Coronary artery (tissue), 2 donors: ENCODE results near the gene ANKRD34C.

ENCODE experiments used
- DNase-seq: peaks from one replicate; pipeline ENCODE4 v3.0.0-alpha.2; 2017; ENCODE audit warnings: low spot score
- H3K27ac ChIP-seq, 2 donors: fragments of 200-600 bp; sonication (generic); one replicate each; pipeline ENCODE4 v1.5.1; 2016 to 2019
- H3K4me3 ChIP-seq: fragments of 200-600 bp; sonication (generic); 2 replicates; pipeline ENCODE4 v1.5.1; 2016; ENCODE audit warnings: mild to moderate bottlenecking, moderate library complexity
- CTCF ChIP-seq: fragments of 200-600 bp; sonication (generic); IDR thresholded peaks from one replicate; pipeline ENCODE4 v1.5.1; 2019; ENCODE audit warnings: antibody characterized with exemption

The ANKRD34C gene

DNA sequence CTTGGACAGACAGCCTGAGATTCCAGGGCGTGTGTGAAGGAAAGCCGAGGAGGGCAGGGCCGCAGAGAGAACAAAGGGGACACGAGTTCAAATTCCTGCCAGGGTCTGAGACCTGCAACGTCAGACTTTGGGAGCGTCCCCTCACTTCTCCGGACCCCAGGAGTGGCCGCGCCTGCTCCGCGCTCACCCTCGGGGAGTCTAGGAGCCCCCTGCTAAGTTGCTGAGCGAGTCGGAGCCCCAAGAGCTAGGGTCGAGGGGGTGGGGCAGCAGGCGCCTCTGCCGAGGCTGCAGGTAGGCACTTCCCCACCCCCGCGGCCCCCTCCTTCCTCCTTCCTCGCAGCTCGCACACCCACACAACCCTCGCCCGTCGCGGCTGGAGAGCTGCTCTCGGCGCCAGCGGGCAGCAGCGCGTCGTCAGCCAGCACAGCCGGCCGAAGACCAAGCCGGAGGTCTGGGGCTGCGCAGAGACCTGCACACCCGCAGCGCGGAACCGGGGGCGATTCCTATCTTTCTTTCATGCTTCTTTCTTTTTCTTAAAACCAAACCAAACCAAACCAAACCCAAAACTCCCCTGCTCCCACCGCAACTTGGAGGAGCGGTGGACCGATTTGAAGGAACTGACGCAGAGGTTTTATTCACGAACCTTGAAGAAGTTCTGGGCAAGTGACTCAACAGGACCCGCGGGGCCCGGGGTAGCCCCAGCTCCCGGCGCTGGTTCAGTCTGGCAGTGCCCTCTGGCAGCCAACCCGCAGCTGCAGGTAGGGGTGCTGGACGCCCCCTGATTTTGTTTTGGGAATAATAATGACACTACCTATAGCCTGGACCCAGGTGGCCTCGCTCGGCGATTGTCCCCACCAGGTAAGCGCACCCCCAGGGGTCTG lies at the start of gene ANKRD34C:
Gene ANKRD34C (plus strand): TSS at position 352 of the 881 bp plus-strand sequence. CDS start 10,563 bp downstream, outside the sequence.
- no peak for DNase-seq

DNA sequence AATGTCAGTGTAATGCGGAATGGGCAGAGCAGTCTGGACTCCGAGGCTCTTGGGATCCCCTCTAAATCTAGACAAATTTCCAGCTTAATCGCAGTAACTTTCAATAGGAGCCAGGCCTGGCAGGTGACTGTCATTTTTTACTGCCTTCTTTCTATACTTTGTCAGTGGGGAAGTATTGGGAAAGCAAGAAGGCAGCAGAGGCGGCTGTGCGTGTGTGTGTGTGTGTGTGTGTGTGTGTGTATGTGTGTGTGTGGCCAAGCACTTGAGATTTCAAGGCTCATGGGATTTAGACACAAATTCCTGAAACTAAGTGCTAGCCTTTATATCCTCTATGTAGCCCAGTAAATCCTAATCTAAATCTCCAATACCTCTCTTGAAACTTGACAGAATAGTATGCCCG lies 49.3 kb upstream of the ANKRD34C start:
- no peak for TF ChIP-seq CTCF
- DNase-seq, result no peak
- no peak overlapping the region for H3K4me3 ChIP-seq
- H3K27ac ChIP-seq, result no peak overlapping the region

More for the DNA sequence above, at the start of gene ANKRD34C:
- TF ChIP-seq CTCF, result no peak
- Histone ChIP-seq H3K27ac (no peak within 1 kb of the TSS), H3K4me3 (no peak within 1 kb of the TSS)

DNA sequence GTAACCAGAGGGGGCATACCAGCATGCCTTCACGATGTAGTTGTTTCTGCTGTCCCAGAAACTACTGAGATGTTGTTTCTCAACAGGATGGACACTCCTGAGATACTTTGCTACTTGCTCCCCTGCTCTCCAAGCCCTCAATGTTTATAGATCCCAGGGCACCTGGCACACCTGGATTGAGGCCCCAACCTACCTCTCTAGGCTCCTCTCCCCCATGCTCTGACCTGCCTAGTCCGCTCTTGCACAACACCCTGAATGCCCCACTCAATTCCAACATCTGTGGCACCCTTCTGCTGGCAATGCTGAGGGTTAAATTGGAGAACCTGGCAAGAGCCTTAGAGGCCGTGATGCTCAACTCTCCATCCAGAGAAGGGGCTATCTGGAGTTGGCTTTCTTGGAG lies 42.5 kb upstream of the ANKRD34C start:
- H3K4me3 ChIP-seq, result no peak overlapping the region
- no peak for TF ChIP-seq CTCF
- H3K27ac ChIP-seq, result no peak overlapping the region
- no peak for DNase-seq

GRCh38 chr15:79243723-79244122 lies 38.8 kb upstream of the ANKRD34C start:
- TF ChIP-seq CTCF, result no peak
- no peak for DNase-seq
- Histone ChIP-seq H3K27ac (peak overlapping the region in 1 of 2 donors; percentile 66), H3K4me3 (no peak overlapping the region)

GRCh38 chr15:79244876-79245275 lies 37.6 kb upstream of the ANKRD34C start:
- no peak overlapping the region for H3K4me3 ChIP-seq
- H3K27ac ChIP-seq, result peak overlapping the region in 1 of 2 donors; percentile 66
- no peak for DNase-seq
- no peak for TF ChIP-seq CTCF

- no peak for TF ChIP-seq CTCF
- Histone ChIP-seq H3K4me3 (no peak overlapping the region), H3K27ac (no peak overlapping the region)
- no peak for DNase-seq
Observed at GRCh38 chr15:79248183-79248582, 34.3 kb upstream of the ANKRD34C start.

GRCh38 chr15:79257454-79257853 lies 25.1 kb upstream of the ANKRD34C start:
- no peak overlapping the region for H3K4me3 ChIP-seq
- H3K27ac ChIP-seq, result no peak overlapping the region
- no peak for DNase-seq
- no peak for TF ChIP-seq CTCF
